CD4-positive, alpha-beta T cell treated with Interferon gamma for 1 hour (primary cell): ENCODE results near the gene INTS11.
A peak's percentile ranks its signal among the peaks of the same experiment; 100 is the strongest.
"Not testable (repeated sequence)": the region's sequence is repeated elsewhere in the genome, so short reads cannot be mapped to it uniquely, and the experiment has no call there.

Experiments used
- DNase-seq: peaks from one replicate; pipeline ENCODE4 v3.0.0-alpha.2; 2020

INTS11 gene

DNA sequence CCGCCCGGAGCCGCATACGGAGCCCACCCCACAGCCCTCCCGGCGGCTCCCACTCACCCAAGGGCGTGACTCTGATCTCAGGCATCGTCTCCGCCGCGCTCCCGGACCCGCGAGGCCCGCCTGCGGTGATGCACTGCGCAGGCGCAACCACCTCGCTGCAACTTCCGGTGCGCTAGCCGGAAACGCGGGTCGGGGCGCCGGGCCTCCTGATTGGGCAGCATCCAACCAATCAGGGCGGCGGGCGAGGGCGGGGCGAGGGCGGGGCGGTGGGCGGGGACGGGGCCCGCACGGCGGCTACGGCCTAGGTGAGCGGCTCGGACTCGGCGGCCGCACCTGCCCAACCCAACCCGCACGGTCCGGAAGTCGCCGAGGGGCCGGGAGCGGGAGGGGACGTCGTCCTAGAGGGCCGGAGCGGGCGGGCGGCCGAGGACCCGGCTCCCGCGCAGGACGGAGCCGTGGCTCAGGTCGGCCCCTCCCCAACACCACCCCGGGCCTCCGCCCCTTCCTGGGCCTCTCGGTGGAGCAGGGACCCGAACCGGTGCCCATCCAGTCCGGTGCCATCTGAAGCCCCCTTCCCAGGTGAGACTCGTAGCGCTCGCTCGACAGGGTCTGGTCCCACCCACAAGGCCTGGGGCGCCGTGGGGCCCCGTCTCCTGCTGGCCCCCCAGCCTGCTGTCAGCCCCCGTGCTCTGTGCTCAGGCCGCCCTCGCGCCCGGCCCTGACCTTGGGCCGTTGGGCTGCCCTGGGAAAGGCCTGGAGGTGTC, at the start of gene INTS11, which contains the start of gene CPTP:
Gene INTS11, minus strand, starts transcription at position 137 of the 764 bp plus-strand sequence. Its CDS starts 52 bp downstream, at position 85.
Gene CPTP, plus strand, starts transcription at position 279 of the 764 bp plus-strand sequence. CDS start 2,109 bp downstream, outside the sequence.
- peak; percentile 95 for DNase-seq

DNA sequence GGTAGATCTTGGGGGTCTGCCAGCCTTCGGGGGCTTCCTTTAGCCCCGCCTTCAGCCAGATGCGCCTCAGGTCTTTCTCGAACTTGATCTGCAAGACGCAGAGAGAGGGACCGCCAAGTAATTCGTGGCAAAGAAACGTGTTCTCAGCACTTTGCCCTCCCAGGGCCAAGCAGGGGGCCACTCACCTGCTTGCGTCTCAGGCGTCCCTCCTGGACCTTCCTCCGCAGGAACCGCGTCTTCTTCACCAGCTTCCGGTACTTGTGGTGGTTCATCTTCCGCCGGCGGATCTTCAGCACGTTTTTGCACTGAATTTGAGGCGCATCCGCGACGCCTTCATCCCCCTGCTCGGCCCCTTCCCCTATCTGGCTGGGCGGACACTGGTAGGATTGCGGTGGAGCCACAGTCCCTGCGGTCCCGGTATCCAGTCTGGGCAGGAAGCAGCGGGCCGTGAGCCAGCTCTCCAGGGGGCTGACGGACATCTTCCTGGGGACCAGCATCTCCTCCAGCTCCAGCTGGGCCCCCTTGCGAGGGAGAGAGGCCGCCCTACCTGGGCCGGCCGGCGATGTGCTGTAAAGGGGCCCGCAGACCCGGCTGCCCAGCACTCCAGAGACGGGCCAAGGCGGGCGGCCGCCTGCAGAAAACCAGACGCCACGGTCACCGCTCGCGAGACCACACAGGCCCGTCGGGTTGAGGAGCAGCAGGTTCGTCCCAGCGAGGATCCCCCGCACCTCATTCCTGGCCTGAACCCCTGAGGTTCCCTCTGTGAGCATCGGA, 49.5 kb upstream of the INTS11 start:
- no peak for DNase-seq

DNA sequence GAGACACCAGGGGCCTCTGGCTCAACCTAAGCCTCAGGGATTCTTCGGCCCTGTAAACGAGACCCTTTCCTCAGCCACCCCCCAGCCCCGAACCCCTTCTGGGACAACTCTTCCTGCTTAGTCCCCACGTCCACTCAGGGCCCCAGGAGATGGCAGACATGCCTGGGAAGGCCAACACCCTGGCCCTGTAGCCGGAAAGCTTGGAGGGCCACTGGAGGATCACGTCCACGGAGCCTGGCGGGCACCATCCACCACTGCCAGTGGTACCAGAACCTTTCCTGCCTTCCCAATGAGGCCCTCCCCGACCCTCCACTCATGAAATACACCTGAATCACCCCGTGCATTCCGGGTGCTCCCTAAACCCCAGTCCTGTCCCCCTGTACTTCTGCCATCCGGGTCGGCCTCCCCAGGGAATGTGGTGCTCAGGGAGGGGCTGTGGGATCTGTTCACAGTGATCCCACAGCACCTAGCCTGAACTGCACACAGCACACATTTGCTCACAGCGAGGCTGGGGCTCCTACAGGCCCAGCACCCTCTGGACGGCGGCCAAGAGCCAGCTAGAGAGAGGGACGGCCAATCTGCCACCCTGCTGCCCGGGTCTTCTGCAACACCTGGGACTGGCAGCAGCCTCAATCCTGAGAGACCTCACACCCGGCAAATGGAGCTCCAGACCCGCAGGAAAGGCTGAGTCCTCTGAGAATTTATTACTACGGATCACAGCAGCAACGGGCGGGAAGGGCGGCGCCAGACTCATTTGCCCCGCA, 48.8 kb upstream of the INTS11 start:
- DNase-seq = no peak

DNA sequence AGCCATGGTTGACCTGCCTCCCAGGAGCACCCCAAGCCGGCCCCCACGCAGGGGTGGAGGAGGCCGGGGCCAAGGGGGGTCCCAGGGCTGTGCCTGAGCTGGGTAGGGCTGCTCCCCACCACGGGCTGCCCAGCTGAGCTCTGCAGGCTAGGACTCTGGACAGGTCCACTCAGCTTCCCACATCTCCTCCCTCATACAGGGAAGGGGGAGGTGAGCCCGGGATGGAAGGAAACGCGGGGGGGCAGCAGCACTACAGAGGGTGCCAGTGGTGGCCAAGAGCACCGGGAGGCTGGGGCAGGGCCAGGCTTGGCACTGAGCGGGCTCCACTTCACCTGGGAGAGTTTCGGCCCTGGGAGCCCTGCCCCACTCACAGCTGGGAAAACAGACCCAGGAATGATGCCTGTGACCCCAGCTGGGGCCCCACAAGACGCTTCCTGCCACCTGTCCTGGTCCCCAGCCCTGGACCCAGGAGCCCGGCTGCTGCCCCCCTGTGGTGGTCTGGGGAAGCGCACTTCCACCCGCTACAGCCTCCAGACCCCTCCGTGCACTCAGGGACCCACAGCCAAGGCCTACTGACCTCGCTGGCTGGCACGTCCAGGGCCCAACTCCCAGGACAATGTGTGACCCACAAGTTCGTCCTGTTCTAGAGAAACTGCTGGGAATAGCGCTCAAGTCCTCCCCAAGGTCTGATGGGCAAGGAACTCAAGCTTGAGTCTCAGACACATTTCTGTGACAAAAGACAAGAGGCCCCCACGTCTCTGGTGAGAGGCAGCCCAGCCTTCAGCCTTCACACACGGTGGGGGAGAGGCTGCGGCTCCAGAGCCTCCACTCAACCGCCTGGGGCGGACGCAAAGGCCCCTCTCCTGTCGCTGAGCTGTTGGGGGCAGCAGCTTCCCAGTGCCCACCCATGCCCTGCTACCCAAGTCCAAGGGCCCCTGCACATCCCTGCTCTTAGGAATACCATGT, 47.6 kb upstream of the INTS11 start:
- peak; percentile 66 for DNase-seq

DNA sequence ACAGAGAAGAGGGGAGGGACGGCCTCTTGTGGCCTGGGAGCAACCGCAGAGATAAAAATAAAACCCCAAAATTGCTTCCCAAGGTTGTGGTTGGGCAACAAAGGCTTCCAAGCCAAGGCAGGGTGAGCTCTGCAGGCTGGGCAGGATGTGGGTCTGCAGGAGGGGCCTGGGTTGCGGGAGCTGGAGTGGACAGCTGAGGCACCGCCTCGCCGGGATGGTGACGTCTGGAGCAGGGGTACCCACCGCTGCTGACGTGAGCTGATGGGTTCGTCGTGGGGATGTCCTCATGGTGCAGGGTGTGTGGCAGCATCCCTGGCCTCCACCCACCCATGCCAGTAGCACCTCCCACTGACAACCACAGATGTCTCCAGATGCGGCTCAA, 46.9 kb upstream of the INTS11 start:
- peak; percentile 85 for DNase-seq

DNA sequence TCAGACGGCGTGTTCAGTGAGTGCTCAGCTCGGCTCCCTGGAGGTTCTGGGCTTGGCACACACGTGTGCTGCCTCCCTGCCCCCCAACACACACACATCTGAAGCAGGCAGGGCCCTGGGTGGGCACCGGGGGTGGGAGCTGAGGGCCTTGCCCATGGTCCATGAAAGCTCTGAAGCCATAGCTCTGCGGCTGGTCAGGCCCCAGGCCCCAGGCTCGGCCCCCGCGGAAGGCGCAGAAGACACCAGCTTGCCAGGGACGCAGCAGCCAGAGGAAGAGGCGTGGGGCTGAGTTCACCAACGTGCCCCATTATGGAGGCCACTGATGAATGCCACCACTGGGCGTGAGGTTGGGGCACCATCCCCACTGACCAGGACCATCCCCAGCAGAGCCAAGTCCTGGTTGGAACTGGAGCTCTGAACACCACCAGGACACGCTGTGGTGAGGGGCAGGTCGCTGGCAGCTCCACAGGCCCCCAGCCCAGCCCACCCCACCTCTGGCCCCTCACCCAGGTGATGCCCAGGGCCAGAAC, 46.4 kb upstream of the INTS11 start:
- DNase-seq = no peak

DNA sequence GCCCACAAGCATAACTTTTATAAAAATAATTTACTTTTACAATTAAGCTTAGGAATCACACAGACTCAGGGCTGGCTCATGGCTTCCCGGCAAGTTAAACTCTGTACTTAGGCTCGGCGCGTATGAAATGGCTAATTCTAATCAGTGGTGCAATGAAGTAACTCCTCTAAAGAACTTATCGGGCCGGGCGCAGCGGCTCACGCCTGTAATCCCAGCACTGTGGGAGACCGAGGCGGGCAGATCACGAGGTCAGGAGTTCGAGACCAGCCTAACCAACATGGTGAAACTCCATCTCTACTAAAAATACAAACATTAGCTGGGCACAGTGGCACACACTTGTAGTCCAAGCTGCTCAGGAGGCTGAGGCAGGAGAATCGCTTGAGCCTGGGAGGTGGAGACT, 45.6 kb upstream of the INTS11 start:
- DNase-seq = not testable (repeated sequence)

DNA sequence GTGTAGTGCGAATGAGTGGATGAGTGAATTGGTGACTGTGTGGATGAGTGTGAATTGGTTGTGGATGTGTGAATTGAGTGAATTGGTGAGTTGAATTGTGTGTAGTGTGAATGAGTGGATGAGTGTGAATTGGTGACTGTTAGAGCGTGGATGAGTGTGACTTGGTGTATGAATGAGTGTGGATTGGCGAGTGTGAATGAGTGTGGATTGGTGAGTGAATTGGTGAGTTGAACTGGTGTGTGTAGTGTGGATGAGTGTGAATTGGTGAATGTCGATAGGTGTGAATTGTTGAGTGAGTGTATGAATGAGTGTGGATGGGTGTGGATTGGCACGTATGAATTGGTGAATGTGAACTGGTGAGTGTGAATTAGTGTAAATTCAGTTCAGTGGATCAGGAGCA, 42.9 kb upstream of the INTS11 start:
- no peak for DNase-seq

DNA sequence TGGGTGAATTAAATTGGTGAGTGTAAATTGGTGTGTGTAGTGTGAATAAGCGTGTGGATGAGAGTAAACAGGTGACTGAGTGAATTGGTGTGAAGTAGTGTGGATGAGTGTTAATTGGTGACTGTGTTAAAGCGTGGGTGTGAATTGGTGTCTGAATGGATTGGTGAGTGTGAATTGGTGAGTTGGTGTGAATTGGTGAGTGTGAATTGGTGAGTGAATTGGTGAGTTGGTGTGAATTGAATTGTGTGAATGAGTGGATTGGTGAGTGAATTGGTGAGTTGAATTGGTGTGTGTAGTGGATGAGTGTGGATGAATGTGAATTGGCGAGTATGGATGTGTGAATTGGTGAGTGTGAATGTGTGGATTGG, 42.2 kb upstream of the INTS11 start:
- no peak for DNase-seq

DNA sequence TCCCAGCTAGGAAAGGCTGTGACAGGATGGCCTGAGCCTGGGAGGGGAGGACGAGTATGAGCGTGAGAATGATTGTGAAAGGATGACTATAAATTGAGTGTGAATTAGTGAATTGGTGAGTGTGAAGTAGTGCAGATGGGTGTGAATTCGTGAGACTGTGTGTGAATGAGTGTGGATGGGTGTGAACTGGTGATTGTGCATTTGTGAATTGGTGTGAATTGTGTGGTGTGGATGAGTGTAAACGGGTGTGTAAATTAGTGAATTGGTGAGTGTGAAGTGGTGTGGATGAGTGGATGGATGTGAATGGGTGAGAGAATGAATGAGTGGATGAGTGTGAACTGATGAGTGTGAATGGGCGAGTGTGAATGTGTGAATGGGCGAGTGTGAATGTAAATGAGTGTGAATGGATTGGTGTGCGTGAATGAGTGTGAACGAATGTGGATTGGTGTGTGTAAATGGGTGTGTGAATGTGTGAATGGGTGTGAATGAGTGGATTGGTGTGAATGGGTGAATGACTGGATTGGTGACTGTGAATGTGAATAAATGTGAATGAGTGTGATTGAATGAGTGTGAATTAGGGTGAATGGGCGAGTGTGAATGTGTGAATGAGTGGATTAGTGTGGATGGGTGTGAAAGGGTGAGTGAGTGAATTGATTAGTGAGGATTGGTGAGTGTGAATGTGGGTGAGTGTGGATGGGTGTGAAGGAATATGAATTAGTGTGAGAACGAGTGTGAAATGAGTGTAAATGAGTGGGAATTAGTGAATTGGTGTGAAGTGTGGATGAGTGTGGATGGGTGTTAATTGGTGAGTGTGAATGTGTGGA, 41.6 kb upstream of the INTS11 start:
- DNase-seq = no peak

DNA sequence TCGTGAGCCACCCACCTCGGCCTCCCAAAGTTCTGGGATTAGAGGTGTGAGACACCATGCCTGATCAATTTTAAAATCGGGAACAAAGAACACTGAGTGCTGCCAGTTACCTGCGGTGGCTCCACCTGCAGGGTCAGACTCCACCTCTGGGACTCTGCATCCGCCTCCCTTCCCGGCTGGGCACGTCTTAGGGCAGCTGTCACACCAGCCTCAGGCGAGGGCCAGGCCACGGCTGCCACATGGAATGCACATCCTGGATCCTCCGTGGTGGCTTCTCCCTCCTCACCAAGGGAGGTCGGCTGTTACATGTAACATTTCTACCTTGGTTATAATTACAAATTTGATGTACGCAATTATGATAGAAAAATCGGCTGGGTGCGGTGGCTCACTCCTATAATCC, 39.8 kb upstream of the INTS11 start:
- DNase-seq = no peak

DNA sequence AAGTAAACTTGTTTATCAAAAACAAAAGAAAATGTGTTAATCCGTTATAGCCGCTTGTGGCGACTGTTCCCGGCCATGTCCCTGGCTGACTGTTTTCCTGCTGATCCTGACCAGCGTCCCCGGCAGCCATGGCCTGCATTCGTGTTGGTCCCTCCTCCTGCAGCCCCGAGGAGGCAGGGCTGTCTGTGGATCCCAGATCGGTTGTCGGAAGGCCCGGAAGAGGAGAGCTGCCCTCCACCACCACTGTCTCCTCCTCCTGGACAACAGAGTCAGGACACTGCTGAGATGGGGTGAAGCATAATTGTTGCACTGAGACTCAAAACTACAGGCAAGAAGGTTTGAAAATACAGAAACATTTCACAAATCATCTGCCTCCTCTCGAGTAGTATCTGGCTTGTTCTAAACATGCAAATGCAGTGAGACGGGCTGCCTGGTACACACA, 37.5 kb upstream of the INTS11 start:
- no peak for DNase-seq

DNA sequence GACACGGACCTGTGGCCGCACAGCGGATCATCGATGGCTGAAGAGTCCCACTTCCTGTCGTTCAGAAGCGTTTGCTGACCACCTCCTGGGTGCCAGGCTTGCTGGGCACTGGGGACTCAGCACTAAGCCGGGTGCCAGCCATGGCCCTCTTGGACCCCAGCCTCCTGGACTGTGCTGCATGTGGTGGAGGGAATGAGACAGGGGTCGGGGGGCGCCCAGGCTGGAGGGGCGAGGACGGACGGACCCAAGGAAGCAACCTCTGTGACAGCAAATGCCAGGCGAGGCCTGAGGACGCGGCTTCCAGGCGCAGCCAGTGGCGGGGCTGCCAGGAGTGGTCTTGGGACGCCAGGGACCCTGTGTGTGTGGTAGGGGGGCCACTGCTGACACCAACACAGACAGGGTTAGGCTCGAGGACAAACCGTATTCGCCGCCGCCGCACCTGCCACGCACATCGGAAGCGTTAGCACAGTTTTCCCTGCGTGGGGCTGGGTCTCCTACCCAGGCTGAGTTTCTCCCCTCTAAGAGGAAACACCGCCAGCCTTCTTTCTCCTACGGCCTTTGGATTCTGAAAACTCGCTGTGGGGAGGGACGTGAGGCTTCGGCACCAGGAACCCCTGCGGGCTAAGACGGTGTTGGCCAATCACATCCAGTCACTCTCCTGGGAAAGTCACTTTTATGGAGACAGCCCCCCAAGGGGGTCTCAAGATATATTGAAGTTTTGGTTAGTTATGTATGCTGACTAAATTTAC, 36.9 kb upstream of the INTS11 start:
- DNase-seq = no peak

DNA sequence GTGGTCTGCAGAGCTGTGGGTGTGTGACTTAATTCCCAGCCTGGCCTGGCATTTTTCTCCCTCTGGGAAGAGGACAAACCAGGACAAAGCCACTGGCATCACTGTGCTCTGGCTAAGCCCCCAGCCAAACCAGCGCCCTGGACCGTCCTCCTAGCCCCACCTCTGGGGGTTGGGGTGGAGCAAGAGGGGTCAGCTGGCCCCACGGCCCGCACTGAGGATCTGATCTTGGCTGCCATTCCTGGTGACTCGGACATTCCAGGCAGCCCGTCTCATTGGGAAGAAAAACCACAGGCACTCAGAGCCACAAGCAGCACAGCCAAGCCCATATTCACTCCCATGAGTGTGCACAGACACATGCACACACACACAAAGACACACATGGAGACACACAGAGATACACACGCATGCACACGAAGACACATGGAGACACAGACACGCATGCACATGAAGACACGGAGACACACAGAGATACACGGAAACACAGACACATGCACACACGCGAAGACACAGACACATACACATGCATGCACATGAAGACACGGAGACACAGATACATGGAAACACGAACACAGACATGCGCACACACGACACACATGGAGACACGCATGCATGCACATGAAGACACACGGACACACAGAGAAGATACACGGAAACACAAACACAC, 36.2 kb upstream of the INTS11 start:
- no peak for DNase-seq

DNA sequence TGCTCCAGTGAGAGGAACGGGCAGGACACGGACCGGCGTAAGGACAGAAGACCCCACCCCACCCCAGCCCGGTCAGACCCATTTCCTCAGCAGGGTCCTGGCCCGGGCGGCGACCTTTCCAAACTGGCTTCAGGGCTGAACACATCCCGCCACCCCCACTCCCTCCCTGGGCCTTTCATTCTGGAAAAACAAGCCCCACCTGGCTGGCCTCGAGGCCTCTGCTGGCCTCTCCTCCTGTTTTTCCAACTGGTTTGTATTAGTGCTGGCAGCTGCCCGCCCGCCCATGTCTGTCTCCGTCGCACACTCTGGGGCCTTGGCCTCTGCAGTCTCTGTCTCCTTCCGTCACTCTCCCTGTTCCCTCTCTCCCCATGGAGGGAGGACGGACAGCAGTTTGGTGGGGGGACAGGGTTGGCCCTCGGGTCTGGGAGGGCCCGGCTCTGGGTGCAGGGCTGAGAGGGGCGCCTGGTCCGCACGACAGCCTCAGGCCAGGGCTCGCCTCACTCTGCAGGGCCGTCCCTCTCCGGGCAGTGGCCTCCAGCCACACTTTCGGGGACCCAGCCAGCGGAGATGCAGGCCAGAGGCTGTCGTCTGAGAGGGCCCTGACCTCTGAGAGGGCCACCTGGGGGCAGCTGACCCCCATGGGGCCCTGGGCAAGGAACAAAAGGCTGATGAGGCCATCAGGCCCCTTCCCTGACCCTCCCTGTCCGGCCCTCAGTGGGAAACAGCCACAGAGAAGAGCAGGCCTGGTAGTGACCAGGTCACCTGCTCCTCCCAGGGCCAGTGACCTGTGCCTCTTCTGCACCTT, 35.4 kb upstream of the INTS11 start:
- no peak for DNase-seq

DNA sequence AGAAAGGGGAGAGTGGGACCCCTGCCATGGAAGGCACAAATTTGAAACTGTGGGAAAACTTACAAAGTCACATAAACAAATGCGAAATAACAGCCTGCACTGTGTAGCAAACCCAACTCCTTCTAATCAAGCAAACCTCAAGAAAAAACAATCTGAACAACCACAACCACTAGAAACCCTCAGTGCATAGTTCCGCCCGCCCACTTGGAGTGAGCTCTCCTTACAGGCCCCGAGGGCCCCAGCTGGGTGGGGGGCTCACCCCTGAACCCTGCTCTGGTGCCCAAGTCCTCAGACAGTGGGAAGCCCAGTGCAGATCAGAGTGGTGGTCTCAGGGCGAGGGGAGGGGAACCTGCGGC, 34.8 kb upstream of the INTS11 start:
- DNase-seq = no peak

DNA sequence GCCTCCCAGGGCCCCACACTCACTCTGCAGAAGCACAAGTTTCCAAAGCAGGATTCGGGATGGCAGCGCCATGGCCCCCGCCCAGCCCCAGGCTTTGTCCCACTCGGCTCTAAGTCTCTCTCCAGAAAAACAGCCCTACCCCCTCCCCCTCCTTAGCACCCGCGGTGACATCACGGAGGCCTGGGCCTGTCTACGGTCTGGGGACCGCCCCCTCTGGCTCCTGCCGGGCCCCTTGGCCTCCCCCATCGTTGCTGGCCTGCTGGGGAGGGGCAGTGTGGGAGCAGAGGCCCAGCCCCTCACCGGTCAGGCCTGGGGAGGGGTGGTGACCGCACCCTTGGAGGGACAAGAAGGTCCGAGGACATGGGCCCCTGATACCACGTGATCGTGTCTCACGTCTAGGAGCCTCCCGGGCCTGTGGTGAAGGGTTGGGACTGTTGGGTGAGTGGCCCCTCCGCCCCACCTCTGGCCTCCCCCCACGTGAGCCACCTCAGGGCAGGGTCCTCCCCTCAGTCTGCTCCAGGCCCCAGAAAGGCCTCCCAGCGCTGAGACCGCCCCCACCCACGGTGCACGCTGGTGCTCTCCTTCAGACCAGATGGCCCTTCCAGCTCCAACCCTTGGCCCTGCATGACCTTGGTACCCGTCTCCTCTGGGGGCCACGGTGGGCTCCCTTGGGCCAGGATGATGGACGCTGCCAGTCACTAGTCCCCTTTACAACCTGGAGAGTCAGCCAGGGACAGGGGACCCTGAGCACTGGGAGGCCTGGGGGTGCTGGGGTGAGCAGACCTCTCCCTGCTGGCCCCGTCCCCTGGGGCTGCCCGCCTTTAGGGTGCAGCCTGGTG, 34.2 kb upstream of the INTS11 start, which contains the start of gene MXRA8:
Gene MXRA8, minus strand, starts transcription at position 123 of the 839 bp plus-strand sequence. Its CDS starts 51 bp downstream, at position 72.
- DNase-seq = peak; percentile 16
